PFSK-1 (cell line): ENCODE results near the gene NAA40.

Source experiments
- FOXP2 ChIP-seq: optimal IDR thresholded peaks from 2 replicates; pipeline ENCODE3; 2011; ENCODE audit warnings: borderline replicate concordance, control low read depth, inconsistent platforms; ENCODE audit not compliant: insufficient read depth; ENCODE audit errors: extremely low read length, extremely low read depth
- POLR2AphosphoS5 ChIP-seq: IDR thresholded peaks from 2 replicates; pipeline ENCODE4 v1.6.1; 2012; ENCODE audit warnings: low read depth, mild to moderate bottlenecking, control low read depth, low read length, moderate library complexity
- SIN3A ChIP-seq: IDR thresholded peaks from 2 replicates; pipeline ENCODE4 v1.6.1; 2012; ENCODE audit warnings: mild to moderate bottlenecking, low read length, moderate library complexity, borderline replicate concordance; ENCODE audit not compliant: insufficient read depth
- TAF1 ChIP-seq: IDR thresholded peaks from 2 replicates; pipeline ENCODE4 v1.6.1; 2012; ENCODE audit warnings: low read length, control low read depth, borderline replicate concordance; ENCODE audit not compliant: insufficient read depth
- TF ChIP-seq, protein P1 (sequence below), 2 experiments: IDR thresholded peaks; 2 replicates each; pipeline versions ENCODE4 v1.6.1 to v1.8.0; 2011 to 2012; ENCODE audit warnings: low read depth in 2 of 2, low read length in 2 of 2, control low read depth in 1 of 2, inconsistent platforms in 1 of 2, mild to moderate bottlenecking in 1 of 2, moderate library complexity in 1 of 2; ENCODE audit not compliant: insufficient read depth in 1 of 2

Gene NAA40

DNA sequence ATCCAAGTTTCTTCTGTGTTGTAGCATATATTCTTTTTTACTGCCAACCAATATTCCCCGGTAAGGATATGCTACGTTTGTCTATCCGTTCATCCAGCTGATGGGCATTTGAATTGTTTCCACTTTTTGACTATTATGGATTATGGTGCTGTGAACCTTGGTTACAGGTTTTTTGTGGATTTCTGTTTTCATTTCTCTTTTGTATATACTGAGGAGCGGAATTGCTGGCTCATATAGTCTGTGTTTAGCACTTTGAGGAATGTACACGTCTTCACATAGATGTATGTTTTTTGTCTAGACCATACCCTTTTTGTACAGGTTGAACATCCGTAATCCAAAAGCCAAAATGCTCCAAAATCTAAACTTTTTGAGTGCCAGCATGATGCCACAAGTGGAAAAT, 45.4 kb upstream of the NAA40 start:
- TF ChIP-seq SIN3A (no peak), POLR2AphosphoS5 (no peak), TAF1 (no peak), FOXP2 (no peak)
- TF ChIP-seq, protein P1, sequence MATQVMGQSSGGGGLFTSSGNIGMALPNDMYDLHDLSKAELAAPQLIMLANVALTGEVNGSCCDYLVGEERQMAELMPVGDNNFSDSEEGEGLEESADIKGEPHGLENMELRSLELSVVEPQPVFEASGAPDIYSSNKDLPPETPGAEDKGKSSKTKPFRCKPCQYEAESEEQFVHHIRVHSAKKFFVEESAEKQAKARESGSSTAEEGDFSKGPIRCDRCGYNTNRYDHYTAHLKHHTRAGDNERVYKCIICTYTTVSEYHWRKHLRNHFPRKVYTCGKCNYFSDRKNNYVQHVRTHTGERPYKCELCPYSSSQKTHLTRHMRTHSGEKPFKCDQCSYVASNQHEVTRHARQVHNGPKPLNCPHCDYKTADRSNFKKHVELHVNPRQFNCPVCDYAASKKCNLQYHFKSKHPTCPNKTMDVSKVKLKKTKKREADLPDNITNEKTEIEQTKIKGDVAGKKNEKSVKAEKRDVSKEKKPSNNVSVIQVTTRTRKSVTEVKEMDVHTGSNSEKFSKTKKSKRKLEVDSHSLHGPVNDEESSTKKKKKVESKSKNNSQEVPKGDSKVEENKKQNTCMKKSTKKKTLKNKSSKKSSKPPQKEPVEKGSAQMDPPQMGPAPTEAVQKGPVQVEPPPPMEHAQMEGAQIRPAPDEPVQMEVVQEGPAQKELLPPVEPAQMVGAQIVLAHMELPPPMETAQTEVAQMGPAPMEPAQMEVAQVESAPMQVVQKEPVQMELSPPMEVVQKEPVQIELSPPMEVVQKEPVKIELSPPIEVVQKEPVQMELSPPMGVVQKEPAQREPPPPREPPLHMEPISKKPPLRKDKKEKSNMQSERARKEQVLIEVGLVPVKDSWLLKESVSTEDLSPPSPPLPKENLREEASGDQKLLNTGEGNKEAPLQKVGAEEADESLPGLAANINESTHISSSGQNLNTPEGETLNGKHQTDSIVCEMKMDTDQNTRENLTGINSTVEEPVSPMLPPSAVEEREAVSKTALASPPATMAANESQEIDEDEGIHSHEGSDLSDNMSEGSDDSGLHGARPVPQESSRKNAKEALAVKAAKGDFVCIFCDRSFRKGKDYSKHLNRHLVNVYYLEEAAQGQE (IDR thresholded peaks at IDR 0.05; ENCODE audit: insufficient read depth in 1 of 2, low read depth in 2 of 2, low read length in 2 of 2), result no peak

DNA sequence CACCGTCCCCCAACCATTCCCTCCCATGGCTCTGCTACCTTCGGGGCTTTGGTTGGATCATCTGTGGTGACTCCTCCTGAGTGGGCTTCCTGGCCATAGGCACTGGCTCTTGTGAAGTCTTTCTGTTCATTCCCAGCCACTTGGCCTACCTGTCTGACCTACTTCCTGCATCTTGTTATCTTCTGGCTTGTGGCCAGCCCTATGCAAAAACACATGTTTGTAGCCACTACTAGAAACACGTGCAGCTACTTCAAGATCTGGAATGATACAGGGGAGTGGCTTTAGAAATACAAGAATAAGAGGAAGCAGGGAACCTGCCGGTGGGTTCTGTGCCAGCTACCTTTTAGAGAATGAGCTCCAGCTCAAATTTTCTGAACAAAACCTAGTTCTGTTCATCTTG, 42.7 kb upstream of the NAA40 start:
- TF ChIP-seq, protein P1 (IDR thresholded peaks at IDR 0.05; ENCODE audit: insufficient read depth in 1 of 2, low read depth in 2 of 2, low read length in 2 of 2), result no peak
- TF ChIP-seq FOXP2, result no peak
- TF ChIP-seq POLR2AphosphoS5, result no peak
- no peak for TF ChIP-seq SIN3A
- TF ChIP-seq TAF1, result no peak

DNA sequence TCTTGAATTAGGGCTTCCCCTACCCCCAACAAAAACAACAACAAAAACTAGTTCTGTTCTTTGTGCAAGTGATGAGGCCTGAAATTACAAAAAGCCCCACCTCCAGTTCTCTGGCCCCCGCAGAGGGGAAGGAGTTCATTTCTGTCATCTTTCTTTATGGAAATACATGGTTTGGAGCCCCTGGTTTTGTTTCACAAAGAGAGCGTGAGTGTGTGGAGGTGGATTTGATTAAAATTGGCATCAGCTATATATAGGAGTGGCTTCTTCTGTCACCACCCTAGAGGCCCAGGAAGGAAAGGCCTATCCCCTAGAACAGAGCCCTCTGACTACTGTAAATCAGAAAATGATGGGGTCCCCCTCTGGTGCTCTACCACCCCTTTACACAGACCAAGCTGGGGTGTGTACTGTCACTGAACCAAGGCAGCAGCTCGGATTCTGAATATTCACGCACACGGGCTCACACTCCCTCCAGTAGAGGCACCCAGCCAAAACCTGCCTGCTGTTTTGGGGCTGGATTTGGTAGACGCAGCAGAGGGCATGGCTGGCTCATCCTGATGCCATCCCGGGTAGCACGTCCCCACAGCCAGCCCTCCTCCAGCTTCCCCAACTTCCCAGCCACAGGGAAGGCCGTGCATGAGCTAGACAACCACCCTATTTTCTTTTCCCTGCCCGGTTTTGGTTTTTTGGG, 41.2 kb upstream of the NAA40 start:
- TF ChIP-seq, protein P1 (IDR thresholded peaks at IDR 0.05; ENCODE audit: insufficient read depth in 1 of 2, low read depth in 2 of 2, low read length in 2 of 2), result no peak
- TF ChIP-seq SIN3A (no peak), POLR2AphosphoS5 (no peak), TAF1 (no peak), FOXP2 (no peak)

DNA sequence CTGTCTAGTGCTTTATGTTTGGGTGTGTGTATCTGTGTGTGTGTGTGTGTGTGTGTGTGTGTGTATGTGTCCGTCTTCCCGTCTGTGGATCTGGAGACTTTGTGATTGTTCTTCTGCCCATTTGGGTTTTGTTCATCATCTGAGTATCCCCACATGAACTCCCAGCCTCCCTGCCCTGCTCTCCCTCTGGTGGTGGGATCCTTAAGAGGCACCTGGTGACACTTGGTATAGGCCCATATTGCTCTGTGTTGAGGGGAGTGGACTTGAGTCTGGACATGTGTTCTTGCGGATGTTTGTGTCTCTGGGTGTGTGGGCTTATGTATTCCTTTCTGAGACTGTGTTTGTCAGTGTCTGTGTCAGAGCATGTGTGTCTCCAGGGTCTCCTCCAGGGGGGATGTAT, 37.1 kb upstream of the NAA40 start:
- TF ChIP-seq SIN3A (no peak), TAF1 (no peak), FOXP2 (no peak), POLR2AphosphoS5 (no peak)
- TF ChIP-seq, protein P1 (IDR thresholded peaks at IDR 0.05; ENCODE audit: insufficient read depth in 1 of 2, low read depth in 2 of 2, low read length in 2 of 2), result no peak

DNA sequence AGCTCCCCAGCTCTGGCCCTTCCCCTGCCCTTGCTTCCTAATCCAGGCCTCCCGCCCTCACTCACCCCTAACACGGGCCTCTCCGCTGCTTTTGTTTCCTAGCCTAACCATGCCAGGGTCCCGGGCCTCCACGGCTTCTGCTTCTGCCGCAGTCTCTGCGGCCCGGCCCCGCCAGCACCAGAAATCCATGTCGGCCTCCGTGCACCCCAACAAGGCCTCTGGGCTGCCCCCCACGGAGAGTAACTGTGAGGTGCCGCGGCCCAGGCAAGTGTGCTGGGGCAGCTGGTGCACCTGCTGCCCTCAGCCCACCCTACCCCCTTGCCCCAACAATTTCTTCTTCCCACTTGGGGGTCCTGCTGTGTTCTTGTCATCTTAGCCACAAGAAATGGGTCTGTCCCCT, 34.9 kb upstream of the NAA40 start:
- TF ChIP-seq SIN3A (no peak), FOXP2 (no peak), POLR2AphosphoS5 (no peak), TAF1 (no peak)
- TF ChIP-seq, protein P1 (IDR thresholded peaks at IDR 0.05; ENCODE audit: insufficient read depth in 1 of 2, low read depth in 2 of 2, low read length in 2 of 2), result no peak
